IMR-90 (cell line): ENCODE data around the gene TMEM63C. TPM values are rescaled to one million over a fixed set of nuclear protein-coding genes. Genes with fewer than 3 reads are reported as not detected.

Source experiments
- ATAC-seq: fragments of 200-7000 bp; cut with Tn5 transposase; 2 replicates; pipeline ENCODE4 v1.9.1; 2020; ENCODE audit warnings: low read depth, mild to moderate bottlenecking, moderate library complexity
- BruUV-seq: library from RNA; stranded (reverse); fragments of 400-500 nt; replicated peaks from 2 replicates; lab custom pipeline; 2021; lab: Mats Ljungman, UMichigan
- CTCF ChIA-PET: fragments of 300-600 bp; formaldehyde crosslinking; extraction: SDS; loops from one replicate; lab custom pipeline; 2021; ENCODE audit warnings: antibody characterized with exemption; lab: Yijun Ruan, JAX
- POLR2A ChIA-PET: fragments of 300-600 bp; sonication (Branson Sonifier 250); formaldehyde crosslinking; loops from one replicate; lab custom pipeline; 2022; ENCODE audit warnings: antibody characterized with exemption; ENCODE audit not compliant: unreplicated experiment; lab: Charles Lee
- DNase-seq: peaks from one replicate; pipeline ENCODE4 v3.0.0; 2013
- H2AFZ ChIP-seq: replicated peaks from 2 replicates; pipeline ENCODE3; 2013; ENCODE audit warnings: low read length, mild to moderate bottlenecking; ENCODE audit not compliant: poor library complexity
- H2AK5ac ChIP-seq: 2 replicates; pipeline ENCODE4 v1.6.1; 2013; ENCODE audit warnings: low read depth, low read length, inconsistent platforms
- H2AK9ac ChIP-seq: replicated peaks from 2 replicates; pipeline ENCODE3; 2013; ENCODE audit warnings: mild to moderate bottlenecking, low read depth, low read length, moderate library complexity; ENCODE audit not compliant: poor library complexity
- H2BK120ac ChIP-seq: 2 replicates; pipeline ENCODE4 v1.6.1; 2013; ENCODE audit warnings: low read depth, low read length, inconsistent platforms
- H2BK15ac ChIP-seq: 3 replicates; pipeline ENCODE4 v1.6.1; 2013; ENCODE audit warnings: low read depth, low read length, inconsistent platforms
- H2BK20ac ChIP-seq: 2 replicates; pipeline ENCODE4 v1.6.1; 2013; ENCODE audit warnings: low read depth, mild to moderate bottlenecking, inconsistent platforms, low read length, moderate library complexity
- H2BK5ac ChIP-seq: 2 replicates; pipeline ENCODE4 v1.6.1; 2013; ENCODE audit warnings: mild to moderate bottlenecking, low read depth, low read length, inconsistent platforms; ENCODE audit not compliant: poor library complexity, severe bottlenecking
- H3K14ac ChIP-seq: replicated peaks from 2 replicates; pipeline ENCODE4 v1.6.1; 2013; ENCODE audit warnings: low read depth, low read length, inconsistent platforms
- H3K18ac ChIP-seq: 2 replicates; pipeline ENCODE4 v1.6.1; 2013; ENCODE audit warnings: low read depth, low read length, control low read depth
- H3K23ac ChIP-seq: 2 replicates; pipeline ENCODE4 v1.6.1; 2013; ENCODE audit warnings: low read depth, low read length, inconsistent platforms
- H3K27ac ChIP-seq: 2 replicates; pipeline ENCODE4 v1.5.1; 2013; ENCODE audit warnings: mild to moderate bottlenecking, control low read depth, low read length; ENCODE audit not compliant: insufficient read depth
- H3K27me3 ChIP-seq: 2 replicates; pipeline ENCODE4 v1.6.1; 2013; ENCODE audit warnings: low read length; ENCODE audit not compliant: control insufficient read depth, insufficient read depth
- H3K36me3 ChIP-seq: 2 replicates; pipeline ENCODE4 v1.6.1; 2013; ENCODE audit warnings: low read length, mixed read lengths; ENCODE audit not compliant: control insufficient read depth, insufficient read depth
- H3K4ac ChIP-seq: 2 replicates; pipeline ENCODE4 v1.6.1; 2013; ENCODE audit warnings: low read depth, low read length, inconsistent platforms
- H3K4me1 ChIP-seq: 2 replicates; pipeline ENCODE4 v1.6.1; 2013; ENCODE audit warnings: low read length, mixed read lengths; ENCODE audit not compliant: control insufficient read depth, insufficient read depth
- H3K4me2 ChIP-seq: 2 replicates; pipeline ENCODE4 v1.6.1; 2013; ENCODE audit warnings: low read depth, mild to moderate bottlenecking, control low read depth, low read length, moderate library complexity
- H3K4me3 ChIP-seq: 2 replicates; pipeline ENCODE4 v1.5.1; 2013; ENCODE audit warnings: low read depth, mild to moderate bottlenecking, control low read depth, low read length, moderate library complexity; ENCODE audit not compliant: insufficient read depth
- H3K56ac ChIP-seq: 2 replicates; pipeline ENCODE4 v1.6.1; 2013; ENCODE audit warnings: low read length, inconsistent platforms; ENCODE audit not compliant: insufficient read depth; ENCODE audit errors: extremely low read depth
- H3K79me1 ChIP-seq, 2 experiments: 2 replicates each; pipeline ENCODE4 v1.6.1; 2013; ENCODE audit warnings: low read length in 2 of 2, inconsistent platforms in 1 of 2, low read depth in 1 of 2
- H3K9ac ChIP-seq: 2 replicates; pipeline ENCODE4 v1.6.1; 2013; ENCODE audit warnings: low read depth, low read length, control low read depth
- H3K9me1 ChIP-seq: 2 replicates; pipeline ENCODE4 v1.6.1; 2013; ENCODE audit warnings: low read length, inconsistent platforms; ENCODE audit not compliant: insufficient read depth
- H3K9me3 ChIP-seq: 2 replicates; pipeline ENCODE4 v1.6.1; 2013; ENCODE audit warnings: low read length; ENCODE audit not compliant: control insufficient read depth, insufficient read depth
- H4K20me1 ChIP-seq: 2 replicates; pipeline ENCODE4 v1.6.1; 2013; ENCODE audit warnings: low read length, inconsistent platforms; ENCODE audit not compliant: insufficient read depth
- H4K5ac ChIP-seq: 2 replicates; pipeline ENCODE4 v1.6.1; 2013; ENCODE audit warnings: mild to moderate bottlenecking, low read depth, low read length, control low read depth
- H4K8ac ChIP-seq, 2 experiments: 2 replicates each; pipeline ENCODE4 v1.6.1; 2013; ENCODE audit warnings: low read depth in 2 of 2, low read length in 2 of 2, control low read depth in 1 of 2, inconsistent platforms in 1 of 2
- H4K91ac ChIP-seq: 2 replicates; pipeline ENCODE4 v1.6.1; 2013; ENCODE audit warnings: low read depth, low read length, inconsistent platforms; ENCODE audit not compliant: insufficient read depth
- BHLHE40 ChIP-seq: fragments of 150-350 bp; IDR thresholded peaks from 2 replicates; pipeline ENCODE4 v1.6.1; 2016; ENCODE audit warnings: mild to moderate bottlenecking, low read depth, low read length
- CEBPB ChIP-seq: IDR thresholded peaks from 2 replicates; pipeline ENCODE4 v1.6.1; 2012; ENCODE audit warnings: low read depth, low read length, improper control_type of control experiment
- CHD1 ChIP-seq: IDR thresholded peaks from 2 replicates; pipeline ENCODE4 v1.6.1; 2012; ENCODE audit warnings: low read depth, low read length, improper control_type of control experiment
- CTCF ChIP-seq: conservative IDR thresholded peaks from 2 replicates; pipeline ENCODE4 v1.5.1; 2012; ENCODE audit warnings: mild to moderate bottlenecking, low read depth, low read length, improper control_type of control experiment
- FOS ChIP-seq: fragments of 150-350 bp; IDR thresholded peaks from 2 replicates; pipeline ENCODE4 v1.6.1; 2016; ENCODE audit warnings: low read depth, low read length
- MAFK ChIP-seq: IDR thresholded peaks from 2 replicates; pipeline ENCODE4 v1.6.1; 2012; ENCODE audit warnings: low read depth, low read length, improper control_type of control experiment
- MAZ ChIP-seq: IDR thresholded peaks from 2 replicates; pipeline ENCODE4 v1.6.1; 2012; ENCODE audit warnings: low read depth, mild to moderate bottlenecking, low read length, improper control_type of control experiment, moderate library complexity, borderline replicate concordance
- MXI1 ChIP-seq: IDR thresholded peaks from 2 replicates; pipeline ENCODE4 v1.6.1; 2012; ENCODE audit warnings: low read depth, mild to moderate bottlenecking, low read length, moderate library complexity, borderline replicate concordance
- NFE2L2 ChIP-seq: fragments of 150-350 bp; IDR thresholded peaks from 2 replicates; pipeline ENCODE4 v1.6.1; 2016; ENCODE audit warnings: low read depth, mild to moderate bottlenecking, low read length
- POLR2A ChIP-seq: IDR thresholded peaks from 2 replicates; pipeline ENCODE4 v1.6.1; 2012; ENCODE audit warnings: mild to moderate bottlenecking, low read depth, low read length
- RAD21 ChIP-seq: IDR thresholded peaks from 2 replicates; pipeline ENCODE4 v1.6.1; 2012; ENCODE audit warnings: low read length, improper control_type of control experiment
- RCOR1 ChIP-seq: IDR thresholded peaks from 2 replicates; pipeline ENCODE4 v1.6.1; 2012; ENCODE audit warnings: mild to moderate bottlenecking, low read length, improper control_type of control experiment; ENCODE audit not compliant: insufficient replicate concordance
- RFX5 ChIP-seq: IDR thresholded peaks from 2 replicates; pipeline ENCODE4 v1.8.0; 2012; ENCODE audit warnings: low read depth, mild to moderate bottlenecking, low read length, moderate library complexity
- SMC3 ChIP-seq: fragments of 150-350 bp; IDR thresholded peaks from 2 replicates; pipeline ENCODE4 v1.6.1; 2016; ENCODE audit warnings: low read depth, mild to moderate bottlenecking, antibody characterized with exemption, low read length, moderate library complexity
- USF2 ChIP-seq: fragments of 150-350 bp; IDR thresholded peaks from 2 replicates; pipeline ENCODE4 v1.6.1; 2017; ENCODE audit warnings: mild to moderate bottlenecking, antibody characterized with exemption, low read length, low read depth
- WGBS, 2 experiments: methylation state at CpG; one replicate each; pipeline versions ENCODE4 v1.1.5 to v1.1.7; 2013; ENCODE audit warnings: missing lambda C conversion rate in 2 of 2; ENCODE audit not compliant: insufficient read length in 1 of 2; ENCODE audit errors: extremely low coverage in 2 of 2; 5-methylcytosine and 5-hydroxymethylcytosine counted together
- dilution Hi-C: fragments of 300-500 bp; cut with HindIII; formaldehyde crosslinking; loops from one replicate; pipeline ENCODE4 v1.14.3; 2018; ENCODE audit warnings: low sequenced_read_pairs; ENCODE audit not compliant: unreplicated experiment
- in situ Hi-C: fragments of 300-500 bp; cut with MboI; formaldehyde crosslinking; loops from 3 replicates; pipeline ENCODE4 v1.14.3; 2019; ENCODE audit warnings: low sequenced_read_pairs, inconsistent platforms, mixed read lengths
- intact Hi-C: fragments of 100-400 bp; cut with micrococcal nuclease; formaldehyde crosslinking; loops from 2 replicates; pipeline ENCODE4 v1.10.0; 2022
- polyA plus RNA-seq, 3 experiments: library from polyadenylated mRNA; depleted of rRNA; stranded (reverse); fragments of >200 nt; gene quantifications; 2 replicates each; pipeline ENCODE4 v1.2.3, GENCODE V29; 2012; ENCODE audit warnings: low replicate concordance in 1 of 3
- total RNA-seq: library from RNA; depleted of rRNA; stranded (reverse); fragments of >200 nt; gene quantifications from 2 replicates; pipeline ENCODE4 v1.2.3, GENCODE V29; 2012
- TF ChIP-seq, protein P1 (sequence below): fragments of 150-350 bp; IDR thresholded peaks from 2 replicates; pipeline ENCODE4 v1.6.1; 2016; ENCODE audit warnings: low read depth, mild to moderate bottlenecking, low read length, moderate library complexity, borderline replicate concordance

The TMEM63C gene
- total and polyA plus RNA-seq, 2 of the 4 experiments (the other 2 are of a cell fraction): under 0.01 TPM; not detected in 1

DNA sequence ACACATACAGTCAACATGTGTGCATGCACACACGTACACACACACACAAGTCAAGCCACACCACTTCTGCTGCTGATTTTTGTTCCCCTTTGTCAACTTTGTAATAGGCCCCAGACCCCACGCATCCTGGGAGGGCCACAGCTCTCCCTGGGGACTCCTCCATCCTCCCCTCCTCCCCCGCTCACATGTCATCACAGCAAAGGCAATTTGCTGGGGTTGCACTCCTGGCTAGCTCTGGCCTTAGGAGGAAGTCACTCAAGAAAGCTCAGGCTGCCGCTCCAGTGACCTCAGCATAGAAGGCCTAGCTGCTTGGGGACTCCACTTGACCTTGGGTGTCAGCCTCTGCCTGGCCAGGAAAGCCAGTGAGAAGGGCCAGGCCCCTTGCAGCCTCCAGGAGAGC, 62.3 kb downstream of the TMEM63C start:
- H2BK15ac ChIP-seq: no peak overlapping the region
- H3K4me3 ChIP-seq: no peak overlapping the region
- H2AK5ac ChIP-seq: no peak overlapping the region
- in situ Hi-C loops: no loop called here
- intact Hi-C loops: no loop called here
- DNase-seq (no peak), ATAC-seq (no peak)
- H3K9ac ChIP-seq: no peak overlapping the region
- ChIA-PET CTCF (no interaction called here), POLR2A (no interaction called here)
- no peaks in the 10 kb centered on the region for H3K36me3 ChIP-seq
- no peak overlapping the region for H2AK9ac ChIP-seq
- H2BK120ac ChIP-seq: no peak overlapping the region
- no peak overlapping the region for H2AFZ ChIP-seq
- no peak overlapping the region for H2BK5ac ChIP-seq
- H3K4me1 ChIP-seq: no peaks in the 10 kb centered on the region
- no peaks in the 10 kb centered on the region for H4K20me1 ChIP-seq
- H3K4ac ChIP-seq: no peak overlapping the region
- TF ChIP-seq RFX5: no peak
- no peak for TF ChIP-seq MAZ
- TF ChIP-seq CTCF: no peak
- no peak for TF ChIP-seq MXI1
- TF ChIP-seq BHLHE40: no peak
- TF ChIP-seq RCOR1: no peak
- TF ChIP-seq SMC3: no peak
- no peak for TF ChIP-seq NFE2L2
- no peak for TF ChIP-seq CEBPB
- TF ChIP-seq POLR2A: no peak
- TF ChIP-seq CHD1: no peak
- no peak for TF ChIP-seq MAFK
- no peak for TF ChIP-seq RAD21
- TF ChIP-seq, protein P1, sequence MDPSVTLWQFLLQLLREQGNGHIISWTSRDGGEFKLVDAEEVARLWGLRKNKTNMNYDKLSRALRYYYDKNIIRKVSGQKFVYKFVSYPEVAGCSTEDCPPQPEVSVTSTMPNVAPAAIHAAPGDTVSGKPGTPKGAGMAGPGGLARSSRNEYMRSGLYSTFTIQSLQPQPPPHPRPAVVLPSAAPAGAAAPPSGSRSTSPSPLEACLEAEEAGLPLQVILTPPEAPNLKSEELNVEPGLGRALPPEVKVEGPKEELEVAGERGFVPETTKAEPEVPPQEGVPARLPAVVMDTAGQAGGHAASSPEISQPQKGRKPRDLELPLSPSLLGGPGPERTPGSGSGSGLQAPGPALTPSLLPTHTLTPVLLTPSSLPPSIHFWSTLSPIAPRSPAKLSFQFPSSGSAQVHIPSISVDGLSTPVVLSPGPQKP: no peak
- TF ChIP-seq USF2: no peak
- no peak for TF ChIP-seq FOS
- no peaks in the 10 kb centered on the region for H3K79me1 ChIP-seq
- no peak overlapping the region for H3K56ac ChIP-seq
- no peak overlapping the region for H2BK20ac ChIP-seq
- peaks cover 3% of the 10 kb centered on the region; the same call in 1 of the 2 replicates for H3K9me1 ChIP-seq
- no peak overlapping the region for H4K5ac ChIP-seq
- H3K27ac ChIP-seq: no peak overlapping the region
- H3K9me3 ChIP-seq: no peaks in the 10 kb centered on the region
- WGBS, 2 experiments: 63% methylated on average over 2 of the region's 4 CpGs; no CpG with 5 or more reads in 1 of the 2 experiments
- no peak overlapping the region for H4K8ac ChIP-seq
- no peak overlapping the region for H3K4me2 ChIP-seq
- dilution Hi-C loops: no loop called here
- no peak overlapping the region for H3K18ac ChIP-seq
- no peak overlapping the region for H3K14ac ChIP-seq
- BruUV-seq: no TSS peak
- no peak overlapping the region for H3K23ac ChIP-seq
- no peaks in the 10 kb centered on the region; the same call in 1 of the 2 replicates for H3K27me3 ChIP-seq
- H4K91ac ChIP-seq: no peak overlapping the region
